ENCODE data around the gene CDADC1.

- TF ChIP-seq, protein P1, sequence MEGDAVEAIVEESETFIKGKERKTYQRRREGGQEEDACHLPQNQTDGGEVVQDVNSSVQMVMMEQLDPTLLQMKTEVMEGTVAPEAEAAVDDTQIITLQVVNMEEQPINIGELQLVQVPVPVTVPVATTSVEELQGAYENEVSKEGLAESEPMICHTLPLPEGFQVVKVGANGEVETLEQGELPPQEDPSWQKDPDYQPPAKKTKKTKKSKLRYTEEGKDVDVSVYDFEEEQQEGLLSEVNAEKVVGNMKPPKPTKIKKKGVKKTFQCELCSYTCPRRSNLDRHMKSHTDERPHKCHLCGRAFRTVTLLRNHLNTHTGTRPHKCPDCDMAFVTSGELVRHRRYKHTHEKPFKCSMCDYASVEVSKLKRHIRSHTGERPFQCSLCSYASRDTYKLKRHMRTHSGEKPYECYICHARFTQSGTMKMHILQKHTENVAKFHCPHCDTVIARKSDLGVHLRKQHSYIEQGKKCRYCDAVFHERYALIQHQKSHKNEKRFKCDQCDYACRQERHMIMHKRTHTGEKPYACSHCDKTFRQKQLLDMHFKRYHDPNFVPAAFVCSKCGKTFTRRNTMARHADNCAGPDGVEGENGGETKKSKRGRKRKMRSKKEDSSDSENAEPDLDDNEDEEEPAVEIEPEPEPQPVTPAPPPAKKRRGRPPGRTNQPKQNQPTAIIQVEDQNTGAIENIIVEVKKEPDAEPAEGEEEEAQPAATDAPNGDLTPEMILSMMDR (IDR thresholded peaks at IDR 0.05) = no peak
- no peak for TF ChIP-seq EZH2phosphoT487 (IDR thresholded peaks at IDR 0.05)
Measured at GRCh38 chr13:49307365-49307764, 59.6 kb downstream of the CDADC1 start.

Data from neural progenitor cell (in vitro differentiated cells).